HG03064 (cell line): Measurements from ENCODE around the gene LAMP5.

Experiments used
- ATAC-seq: cut with Tn5 transposase; IDR thresholded peaks from one replicate; pipeline ENCODE4 v1.9.1; 2021; ENCODE audit warnings: low read depth; ENCODE audit not compliant: unreplicated experiment

Gene LAMP5

DNA sequence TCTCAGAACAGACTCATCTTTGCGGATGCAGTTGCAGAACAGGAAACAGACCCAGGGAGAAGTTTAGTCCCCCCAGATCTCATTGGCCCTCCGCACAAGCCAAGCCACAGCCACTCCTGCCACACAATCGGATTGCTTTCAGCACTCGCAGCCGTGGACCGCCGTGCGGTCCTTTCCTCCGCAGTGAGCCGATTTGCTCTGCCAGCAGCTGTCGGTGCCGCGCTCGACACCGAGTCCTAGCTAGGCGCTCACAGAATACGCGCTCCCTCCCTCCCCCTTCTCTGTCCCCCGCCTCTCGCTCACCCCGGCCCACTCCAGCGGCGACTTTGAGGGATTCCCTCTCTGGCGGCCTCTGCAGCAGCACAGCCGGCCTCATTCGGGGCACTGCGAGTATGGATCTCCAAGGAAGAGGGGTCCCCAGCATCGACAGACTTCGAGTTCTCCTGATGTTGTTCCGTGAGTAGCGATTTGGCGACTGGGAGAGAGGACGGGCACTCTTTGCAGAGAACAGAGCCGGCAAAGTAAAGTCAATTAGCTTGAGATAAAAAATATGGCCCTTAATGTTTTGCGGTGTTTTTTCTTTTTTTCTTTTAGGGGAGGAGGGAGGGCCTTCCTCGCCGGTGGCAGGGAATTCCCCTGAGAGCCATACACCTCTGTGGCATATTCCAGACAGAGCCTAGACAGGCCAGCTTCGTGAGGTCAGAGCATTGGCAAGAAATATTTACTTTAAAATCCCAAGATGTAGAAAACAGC is at the start of gene LAMP5:
Gene LAMP5, plus strand, starts transcription at position 130 of the 753 bp plus-strand sequence. Its CDS starts 263 bp downstream, at position 393.
- ATAC-seq = no peak

GRCh38 chr20:9467995-9468394 is 46.4 kb upstream of the LAMP5 start:
- ATAC-seq = no peak

DNA sequence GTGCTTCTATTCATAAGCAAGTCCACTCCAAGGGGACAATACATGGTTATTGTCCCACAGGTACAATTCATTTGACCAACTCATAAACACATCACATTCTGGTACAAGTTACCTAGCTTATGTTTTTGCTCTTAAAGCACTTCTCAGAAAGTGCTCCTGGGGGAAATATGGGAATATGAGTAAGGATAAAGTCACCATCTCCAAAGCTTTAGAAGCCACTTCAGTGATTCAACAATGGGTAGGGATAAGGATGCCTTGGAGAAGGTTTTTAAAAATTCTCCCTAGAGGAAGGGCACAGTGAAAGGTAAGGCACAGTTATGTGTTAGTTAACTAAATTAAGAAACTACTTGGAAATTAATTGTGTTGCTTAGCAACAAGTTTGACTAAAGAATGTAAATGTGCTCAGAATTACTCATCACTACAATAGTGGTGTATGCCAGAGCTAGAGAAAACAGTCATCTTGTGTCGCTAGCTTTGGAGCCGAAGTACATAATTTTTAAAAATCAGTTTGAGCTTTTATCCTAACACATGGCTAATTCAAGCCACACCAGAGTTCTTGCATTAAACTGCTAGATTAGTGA is 39.5 kb upstream of the LAMP5 start:
- ATAC-seq = no peak

DNA sequence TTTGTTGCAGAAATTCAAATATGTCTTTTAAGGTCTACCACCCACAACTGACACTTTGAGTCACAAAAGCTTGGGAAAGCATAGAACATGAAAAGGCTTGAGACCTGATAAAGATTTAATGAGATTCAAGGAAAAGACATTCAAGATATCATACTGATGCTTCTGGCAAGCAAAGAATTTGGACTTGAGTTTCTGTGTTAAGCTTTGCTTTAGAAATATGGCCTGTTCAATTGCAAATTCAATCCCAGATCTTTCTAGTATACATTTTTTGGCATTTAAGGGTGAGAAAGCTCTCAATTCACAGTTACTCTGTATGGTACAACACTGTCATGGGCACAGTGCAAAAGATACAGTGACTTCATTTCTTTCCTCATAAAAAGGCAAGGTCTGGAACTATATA is 38.9 kb upstream of the LAMP5 start:
- ATAC-seq = no peak

DNA sequence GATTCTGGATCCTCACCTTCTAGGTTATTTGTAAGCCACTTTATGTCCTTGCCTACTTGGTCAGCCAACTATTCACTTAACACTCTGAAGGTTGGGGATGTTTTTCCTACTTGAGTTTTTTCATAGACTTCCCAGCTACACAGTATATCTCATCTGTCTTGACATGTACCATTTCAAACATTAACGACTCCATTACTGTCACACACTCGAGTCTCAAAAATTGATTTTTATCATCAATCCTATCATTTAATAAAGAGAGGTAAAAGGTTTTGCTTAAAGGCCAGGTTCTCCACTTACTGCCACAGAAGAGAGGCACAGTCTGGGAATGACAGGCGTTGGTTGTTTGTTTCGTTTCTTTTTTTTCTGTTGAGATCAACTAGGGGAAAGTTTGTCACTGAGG is 38.2 kb upstream of the LAMP5 start:
- ATAC-seq = no peak

DNA sequence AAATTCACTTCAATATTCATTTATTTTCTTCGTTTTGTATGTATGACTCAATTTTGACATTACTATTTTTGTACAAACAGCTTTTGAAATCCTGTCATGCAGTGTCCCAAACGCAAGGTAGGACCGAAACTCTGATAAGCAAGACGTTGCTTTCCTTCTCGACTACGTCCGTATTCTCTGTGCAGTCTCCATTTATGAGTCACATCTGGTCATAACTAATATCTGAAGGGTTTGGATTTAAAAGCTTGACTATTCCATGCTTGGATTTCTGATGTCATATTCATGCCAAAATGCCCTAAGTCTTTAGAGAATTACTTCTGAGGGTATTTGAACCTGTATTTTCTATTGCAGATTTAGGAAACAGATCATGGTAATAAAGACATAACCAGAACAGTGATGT is 37.8 kb upstream of the LAMP5 start:
- ATAC-seq = no peak

- ATAC-seq = no peak
These were observed 35.6 kb upstream of the LAMP5 start for GRCh38 chr20:9478771-9479170.

GRCh38 chr20:9480066-9480465 is 34.3 kb upstream of the LAMP5 start:
- ATAC-seq = no peak

- ATAC-seq = no peak
These were observed 32.2 kb upstream of the LAMP5 start for GRCh38 chr20:9482180-9482579.

GRCh38 chr20:9483131-9483530 is 31.3 kb upstream of the LAMP5 start:
- ATAC-seq = no peak

- no peak for ATAC-seq
These were observed 28.6 kb upstream of the LAMP5 start for GRCh38 chr20:9485614-9486340.

GRCh38 chr20:9487231-9487630 is 27.2 kb upstream of the LAMP5 start:
- no peak for ATAC-seq

- no peak for ATAC-seq
These were observed 26.3 kb upstream of the LAMP5 start for GRCh38 chr20:9488063-9488462.

DNA sequence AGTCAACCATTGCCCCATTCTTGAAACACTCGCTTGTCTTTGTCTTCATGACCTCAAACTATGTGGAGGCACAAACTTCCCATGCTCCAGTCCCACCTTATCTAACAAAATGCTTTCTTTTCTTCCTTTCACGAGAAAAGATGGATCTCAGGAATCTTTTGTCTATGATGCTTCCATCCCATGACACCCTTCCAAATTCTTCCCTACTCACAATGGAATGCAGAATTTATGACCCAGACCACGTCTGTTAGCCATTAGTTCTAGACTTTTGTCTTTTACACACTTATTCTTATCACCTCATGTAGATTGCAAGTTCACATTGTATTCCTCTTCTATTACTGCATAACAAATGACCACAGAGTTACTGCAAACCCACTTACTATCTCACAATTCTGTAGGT is 24.2 kb upstream of the LAMP5 start:
- ATAC-seq = no peak

DNA sequence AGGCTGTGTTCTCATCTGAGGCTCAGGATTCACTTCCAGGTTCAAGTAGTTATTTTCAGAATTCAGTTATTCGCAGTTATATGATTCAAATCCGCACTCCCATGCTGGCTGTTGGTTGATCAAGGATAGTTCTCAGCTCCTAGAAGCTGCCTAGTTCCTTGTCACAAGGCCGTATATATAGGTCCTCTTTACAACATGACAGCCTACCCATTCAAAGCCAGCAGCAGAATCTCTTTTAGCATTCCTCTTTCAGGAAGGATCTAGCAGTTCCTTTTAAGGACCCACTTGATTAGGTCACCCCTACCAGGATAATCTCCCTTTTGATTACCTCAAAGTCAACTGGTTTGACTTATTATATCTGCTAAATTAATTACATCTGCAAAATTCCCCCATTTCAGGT is 23.8 kb upstream of the LAMP5 start:
- ATAC-seq = no peak

DNA sequence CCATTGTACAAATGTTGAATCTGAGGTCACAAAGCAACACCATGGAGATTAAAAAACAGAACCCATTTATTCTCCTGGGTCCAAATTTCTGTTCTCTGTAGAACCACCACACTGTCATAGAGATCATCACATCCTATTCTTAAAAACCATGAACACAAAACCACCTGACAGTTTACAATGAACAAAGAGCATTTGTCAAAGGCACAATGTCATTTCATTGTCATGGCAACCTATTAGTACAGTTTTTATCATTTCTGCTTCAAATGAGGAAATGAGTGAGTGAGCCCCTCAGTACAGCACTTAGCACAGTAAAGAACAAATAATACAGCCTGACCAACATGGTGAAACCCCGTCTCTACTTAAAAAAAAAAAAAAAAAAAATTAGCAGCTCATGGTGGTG is 23.1 kb upstream of the LAMP5 start:
- no peak for ATAC-seq

- no peak for ATAC-seq
These were observed 22.3 kb upstream of the LAMP5 start for GRCh38 chr20:9492067-9492466.

- ATAC-seq = no peak
These were observed 20.6 kb upstream of the LAMP5 start for GRCh38 chr20:9493803-9494202.

GRCh38 chr20:9495701-9496100 is 18.7 kb upstream of the LAMP5 start:
- no peak for ATAC-seq

- ATAC-seq = no peak
These were observed 18.2 kb upstream of the LAMP5 start for GRCh38 chr20:9496155-9496554.

GRCh38 chr20:9498322-9498721 is 16.1 kb upstream of the LAMP5 start:
- ATAC-seq = no peak
